Measurements from ENCODE around the gene OSBPL5.

OSBPL5 gene

GRCh38 chr11:3159296-3160190 lies 5.6 kb downstream of the OSBPL5 start:
- no peak for DNase-seq (ENCODE audit: low read depth)
- H3K4me3 ChIP-seq (ENCODE audit: low read depth, low read length): peak overlapping the region; percentile 58
- TF ChIP-seq POLR2A (IDR thresholded peaks at IDR 0.05; ENCODE audit: extremely low read depth, insufficient read length): no peak
- no peak for TF ChIP-seq MAX (IDR thresholded peaks at IDR 0.05; ENCODE audit: low read depth, low read length)
- no peak for TF ChIP-seq CTCF (IDR thresholded peaks at IDR 0.05; ENCODE audit: low read depth, low read length)
- no peak for TF ChIP-seq MYC (IDR thresholded peaks at IDR 0.05; ENCODE audit: low read depth, low read length)

GRCh38 chr11:3158821-3159220 lies 6.3 kb downstream of the OSBPL5 start:
- TF ChIP-seq MYC (IDR thresholded peaks at IDR 0.05; ENCODE audit: low read depth, low read length): no peak
- no peak for DNase-seq (ENCODE audit: low read depth)
- H3K4me3 ChIP-seq (ENCODE audit: low read depth, low read length): peak overlapping the region; percentile 58

GRCh38 chr11:3158131-3158591 lies 6.9 kb downstream of the OSBPL5 start:
- no peak for TF ChIP-seq POLR2A (IDR thresholded peaks at IDR 0.05; ENCODE audit: extremely low read depth, insufficient read length)
- no peak for TF ChIP-seq CTCF (IDR thresholded peaks at IDR 0.05; ENCODE audit: low read depth, low read length)
- H3K4me3 ChIP-seq (ENCODE audit: low read depth, low read length): peak overlapping the region; percentile 57
- DNase-seq (ENCODE audit: low read depth): no peak

GRCh38 chr11:3157381-3158130 lies 7.6 kb downstream of the OSBPL5 start:
- peak; percentile 25 for TF ChIP-seq POLR2A (IDR thresholded peaks at IDR 0.05; ENCODE audit: extremely low read depth, insufficient read length)
- peak; percentile 83 for TF ChIP-seq MAX (IDR thresholded peaks at IDR 0.05; ENCODE audit: low read depth, low read length)
- TF ChIP-seq MYC (IDR thresholded peaks at IDR 0.05; ENCODE audit: low read depth, low read length): no peak; the same call in 1 of the 2 replicates
- no peak for TF ChIP-seq CTCF (IDR thresholded peaks at IDR 0.05; ENCODE audit: low read depth, low read length)
- peak; percentile 96 for DNase-seq (ENCODE audit: low read depth)
- peak overlapping the region; percentile 57 for H3K4me3 ChIP-seq (ENCODE audit: low read depth, low read length)

- TF ChIP-seq MAX (IDR thresholded peaks at IDR 0.05; ENCODE audit: low read depth, low read length) (peak; percentile 80), MYC (IDR thresholded peaks at IDR 0.05; ENCODE audit: low read depth, low read length) (no peak), POLR2A (IDR thresholded peaks at IDR 0.05; ENCODE audit: extremely low read depth, insufficient read length) (no peak)
- DNase-seq (ENCODE audit: low read depth): peak; percentile 52
- H3K4me3 ChIP-seq (ENCODE audit: low read depth, low read length): peak overlapping the region; percentile 57
Measured at GRCh38 chr11:3156661-3157311, 8.3 kb downstream of the OSBPL5 start.

- peak overlapping the region; percentile 57 for H3K4me3 ChIP-seq (ENCODE audit: low read depth, low read length)
- DNase-seq (ENCODE audit: low read depth): peak; percentile 87
- TF ChIP-seq MAX (IDR thresholded peaks at IDR 0.05; ENCODE audit: low read depth, low read length): peak; percentile 74
- no peak for TF ChIP-seq MYC (IDR thresholded peaks at IDR 0.05; ENCODE audit: low read depth, low read length)
Measured at GRCh38 chr11:3156282-3156660, 8.8 kb downstream of the OSBPL5 start.

Measured in NB4 (cell line).